Measurements from ENCODE around the gene KCNQ4. TPM values are rescaled to one million over a fixed set of nuclear protein-coding genes. Genes with fewer than 3 reads are reported as not detected.

KCNQ4 gene
- total RNA-seq, 2 experiments from 2014 or later, result 0.38 to 0.43 TPM

GRCh38 chr1:40838980-40839942 is 55.7 kb downstream of the KCNQ4 start:
- ChIA-PET CTCF (interaction anchor here (2.0 kb wide), 1 partner anchor 11 kb away, joined by 14 read pairs; no protein-coding TSS in a partner anchor), POLR2A (interaction anchor here (0.6 kb wide), 1 partner anchor 1519 kb away, joined by 3 read pairs; no protein-coding TSS in a partner anchor)
- no peak for DNase-seq
- Mint-ChIP-seq H3K4me3 (no peak overlapping the region), H3K27me3 (no peaks in the 10 kb centered on the region), H3K9me3 (no peaks in the 10 kb centered on the region), H3K27ac (no peak overlapping the region), H3K4me1 (ENCODE audit: low read depth) (peaks cover 19% of the 10 kb centered on the region), H3K36me3 (ENCODE audit: low read depth) (no peaks in the 10 kb centered on the region)
- ATAC-seq, result no peak
- TF ChIP-seq CTCF (IDR thresholded peaks at IDR 0.05), result no peak
- intact Hi-C loops (cut with micrococcal nuclease), result no loop called here

GRCh38 chr1:40839943-40840335 is 56.4 kb downstream of the KCNQ4 start:
- H3K4me1 Mint-ChIP-seq (ENCODE audit: low read depth), result peaks cover 22% of the 10 kb centered on the region
- H3K27ac Mint-ChIP-seq, result no peak overlapping the region
- POLR2A ChIA-PET, result no interaction called here
- intact Hi-C loops (cut with micrococcal nuclease), result no loop called here
- CTCF ChIA-PET, result no interaction called here
- DNase-seq, result no peak
- no peak for ATAC-seq
- TF ChIP-seq CTCF (IDR thresholded peaks at IDR 0.05), result no peak
- no peaks in the 10 kb centered on the region for H3K27me3 Mint-ChIP-seq
- no peaks in the 10 kb centered on the region for H3K36me3 Mint-ChIP-seq (ENCODE audit: low read depth)
- H3K4me3 Mint-ChIP-seq, result no peak overlapping the region
- H3K9me3 Mint-ChIP-seq, result no peaks in the 10 kb centered on the region

- no peak for DNase-seq
- no peaks in the 10 kb centered on the region for H3K9me3 Mint-ChIP-seq
- no peak overlapping the region for H3K4me3 Mint-ChIP-seq
- no peaks in the 10 kb centered on the region for H3K27me3 Mint-ChIP-seq
- ATAC-seq, result peak; percentile 31
- H3K4me1 Mint-ChIP-seq (ENCODE audit: low read depth), result peaks cover 29% of the 10 kb centered on the region
- POLR2A ChIA-PET, result no interaction called here
- no peaks in the 10 kb centered on the region for H3K36me3 Mint-ChIP-seq (ENCODE audit: low read depth)
- no peak overlapping the region for H3K27ac Mint-ChIP-seq
- intact Hi-C loops (cut with micrococcal nuclease), result no loop called here
- CTCF ChIA-PET, result interaction anchor here (0.6 to 2.9 kb wide), 4 partner anchors 66 to 348 kb away, joined by 3 to 11 read pairs (median 4); no protein-coding TSS in a partner anchor
- TF ChIP-seq CTCF (IDR thresholded peaks at IDR 0.05), result no peak
Observed at GRCh38 chr1:40840526-40841323, 57.1 kb downstream of the KCNQ4 start.

- no peak for ATAC-seq
- intact Hi-C loops (cut with micrococcal nuclease), result no loop called here
- no peak for TF ChIP-seq CTCF (IDR thresholded peaks at IDR 0.05)
- Mint-ChIP-seq H3K4me1 (ENCODE audit: low read depth) (peaks cover 29% of the 10 kb centered on the region), H3K36me3 (ENCODE audit: low read depth) (no peaks in the 10 kb centered on the region), H3K9me3 (no peaks in the 10 kb centered on the region), H3K4me3 (no peak overlapping the region), H3K27ac (no peak overlapping the region), H3K27me3 (no peaks in the 10 kb centered on the region)
- ChIA-PET POLR2A (no interaction called here), CTCF (interaction anchor here (1.4 to 2.9 kb wide), 3 partner anchors 67 to 698 kb away, joined by 3 to 11 read pairs (median 6); no protein-coding TSS in a partner anchor)
- no peak for DNase-seq
Observed at GRCh38 chr1:40841602-40842001, 58.0 kb downstream of the KCNQ4 start.

All from activated CD8-positive, alpha-beta T cell treated with anti-CD3 and anti-CD28 coated beads for 36 hours (primary cell).